ENCODE data around the gene DZIP1L.

DNA sequence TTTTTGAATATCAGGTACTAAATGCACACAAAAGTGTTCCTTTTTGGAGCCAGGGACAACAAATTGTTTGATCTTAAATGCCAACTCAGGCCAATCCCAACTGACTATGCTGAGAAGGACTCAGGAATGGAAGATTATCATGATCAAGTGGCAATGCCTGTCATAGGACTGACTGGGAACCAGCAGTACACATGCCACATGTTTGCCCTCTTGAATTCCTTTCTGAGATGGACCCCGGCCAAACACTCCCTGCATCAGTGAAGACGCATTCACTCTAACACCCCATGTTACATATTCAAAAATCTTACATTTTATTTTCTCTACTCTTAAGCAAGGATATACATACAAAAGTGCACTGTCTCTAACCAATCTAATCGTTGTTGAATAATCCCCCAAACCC is 69.3 kb downstream of the DZIP1L start:
- TF ChIP-seq, protein P1, sequence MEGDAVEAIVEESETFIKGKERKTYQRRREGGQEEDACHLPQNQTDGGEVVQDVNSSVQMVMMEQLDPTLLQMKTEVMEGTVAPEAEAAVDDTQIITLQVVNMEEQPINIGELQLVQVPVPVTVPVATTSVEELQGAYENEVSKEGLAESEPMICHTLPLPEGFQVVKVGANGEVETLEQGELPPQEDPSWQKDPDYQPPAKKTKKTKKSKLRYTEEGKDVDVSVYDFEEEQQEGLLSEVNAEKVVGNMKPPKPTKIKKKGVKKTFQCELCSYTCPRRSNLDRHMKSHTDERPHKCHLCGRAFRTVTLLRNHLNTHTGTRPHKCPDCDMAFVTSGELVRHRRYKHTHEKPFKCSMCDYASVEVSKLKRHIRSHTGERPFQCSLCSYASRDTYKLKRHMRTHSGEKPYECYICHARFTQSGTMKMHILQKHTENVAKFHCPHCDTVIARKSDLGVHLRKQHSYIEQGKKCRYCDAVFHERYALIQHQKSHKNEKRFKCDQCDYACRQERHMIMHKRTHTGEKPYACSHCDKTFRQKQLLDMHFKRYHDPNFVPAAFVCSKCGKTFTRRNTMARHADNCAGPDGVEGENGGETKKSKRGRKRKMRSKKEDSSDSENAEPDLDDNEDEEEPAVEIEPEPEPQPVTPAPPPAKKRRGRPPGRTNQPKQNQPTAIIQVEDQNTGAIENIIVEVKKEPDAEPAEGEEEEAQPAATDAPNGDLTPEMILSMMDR (IDR thresholded peaks at IDR 0.05): no peak
- no peak for TF ChIP-seq EP300 (IDR thresholded peaks at IDR 0.05)
- TF ChIP-seq POLR2AphosphoS5 (IDR thresholded peaks at IDR 0.05): no peak
- no peak for TF ChIP-seq POLR2A (IDR thresholded peaks at IDR 0.05)
